Erythroblast (primary cell): ENCODE measurements around the gene IQCK.

ENCODE experiments used
- GATA1 ChIP-seq: IDR thresholded peaks from 2 replicates; pipeline ENCODE4 v1.6.1; 2011; ENCODE audit warnings: low read depth, mild to moderate bottlenecking, control low read depth, low read length, moderate library complexity
- POLR2A ChIP-seq: IDR thresholded peaks from 2 replicates; pipeline ENCODE4 v1.6.1; 2011; ENCODE audit warnings: mild to moderate bottlenecking, low read length

DNA sequence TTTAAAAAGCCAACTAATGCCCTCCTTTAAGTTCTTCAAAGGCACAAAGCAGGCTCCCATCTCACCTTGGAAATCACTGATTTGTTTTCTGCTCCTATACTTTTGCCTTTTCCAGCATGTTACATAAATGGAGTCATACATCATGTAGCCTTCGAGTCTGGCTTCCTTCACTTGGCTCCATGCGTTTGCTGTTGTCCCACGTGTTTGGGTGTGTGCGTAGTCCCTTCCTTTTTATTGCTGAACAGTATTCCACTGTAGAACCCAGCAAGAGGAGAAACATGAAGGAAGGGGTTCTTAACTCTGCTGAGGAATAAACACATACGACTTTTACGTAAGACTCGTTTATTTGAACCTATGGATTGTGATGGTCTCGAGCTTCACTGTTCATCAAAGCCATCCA is 84.5 kb downstream of the IQCK start:
- TF ChIP-seq POLR2A = no peak
- no peak for TF ChIP-seq GATA1
